ENCODE measurements around the gene VPS26C. TPM values are rescaled to one million over a fixed set of nuclear protein-coding genes. Genes with fewer than 3 reads are reported as not detected.

VPS26C gene
- total and polyA plus RNA-seq, 4 donors: 19.8 to 61.1 (median 42.9) TPM

GRCh38 chr21:37199057-37199924 is 67.8 kb downstream of the VPS26C start:
- H3K4me1 ChIP-seq (ENCODE audit: control insufficient read depth in 5 of 5, insufficient read depth in 5 of 5, low read length in 5 of 5): no peaks in the 10 kb centered on the region
- H3K9me3 ChIP-seq (ENCODE audit: control insufficient read depth in 4 of 4, insufficient read depth in 3 of 4, low read length in 3 of 4): peaks cover 0 to 2% (median 0%) of the 10 kb centered on the region in 4 donors
- no peak for TF ChIP-seq CTCF (IDR thresholded peaks at IDR 0.05; ENCODE audit: control extremely low read depth, extremely low read depth)
- H3K36me3 ChIP-seq (ENCODE audit: control insufficient read depth in 4 of 4, insufficient read depth in 4 of 4, low read length in 4 of 4): peaks cover 14 to 39% (median 34%) of the 10 kb centered on the region in 4 donors
- no peak for ATAC-seq (ENCODE audit: insufficient read depth, low FRiP score)
- 85 to 86% methylated on average over 11 of the region's 11 CpGs for WGBS, 2 donors
- no peak overlapping the region for H3K9ac ChIP-seq (ENCODE audit: insufficient read depth in 1 of 2, low read length in 2 of 2)
- no peak overlapping the region for H3K27ac ChIP-seq (ENCODE audit: low read depth in 1 of 2, low read length in 1 of 2)
- no peak for DNase-seq
- no peaks in the 10 kb centered on the region for H3K27me3 ChIP-seq (ENCODE audit: control insufficient read depth in 3 of 3, insufficient read depth in 3 of 3, low read length in 2 of 3)
- no peak overlapping the region for H3K4me3 ChIP-seq

- no peak overlapping the region for H3K27ac ChIP-seq (ENCODE audit: low read depth in 1 of 2, low read length in 1 of 2)
- no peaks in the 10 kb centered on the region for H3K4me1 ChIP-seq (ENCODE audit: control insufficient read depth in 5 of 5, insufficient read depth in 5 of 5, low read length in 5 of 5)
- WGBS, 2 donors: 57 to 84% methylated on average over 4 of the region's 4 CpGs
- no peak for TF ChIP-seq CTCF (IDR thresholded peaks at IDR 0.05; ENCODE audit: control extremely low read depth, extremely low read depth)
- ATAC-seq (ENCODE audit: insufficient read depth, low FRiP score): no peak
- H3K9me3 ChIP-seq (ENCODE audit: control insufficient read depth in 4 of 4, insufficient read depth in 3 of 4, low read length in 3 of 4): peaks cover 0 to 2% (median 0%) of the 10 kb centered on the region in 4 donors
- DNase-seq: no peak
- H3K27me3 ChIP-seq (ENCODE audit: control insufficient read depth in 3 of 3, insufficient read depth in 3 of 3, low read length in 2 of 3): no peaks in the 10 kb centered on the region
- no peak overlapping the region for H3K4me3 ChIP-seq
- peaks cover 12 to 42% (median 36%) of the 10 kb centered on the region in 4 donors for H3K36me3 ChIP-seq (ENCODE audit: control insufficient read depth in 4 of 4, insufficient read depth in 4 of 4, low read length in 4 of 4)
- no peak overlapping the region for H3K9ac ChIP-seq (ENCODE audit: insufficient read depth in 1 of 2, low read length in 2 of 2)
Measured at GRCh38 chr21:37197746-37198145, 69.4 kb downstream of the VPS26C start.

GRCh38 chr21:37196847-37197246 is 70.3 kb downstream of the VPS26C start:
- H3K27ac ChIP-seq (ENCODE audit: low read depth in 1 of 2, low read length in 1 of 2): no peak overlapping the region

More at GRCh38 chr21:37196847-37197246, 70.3 kb downstream of the VPS26C start:
- WGBS, 2 donors: 95 to 96% methylated on average over 8 of the region's 8 CpGs
- no peak overlapping the region for H3K4me3 ChIP-seq
- no peak for ATAC-seq (ENCODE audit: insufficient read depth, low FRiP score)
- peaks cover 0 to 2% (median 0%) of the 10 kb centered on the region in 4 donors for H3K9me3 ChIP-seq (ENCODE audit: control insufficient read depth in 4 of 4, insufficient read depth in 3 of 4, low read length in 3 of 4)
- no peaks in the 10 kb centered on the region for H3K27me3 ChIP-seq (ENCODE audit: control insufficient read depth in 3 of 3, insufficient read depth in 3 of 3, low read length in 2 of 3)
- H3K4me1 ChIP-seq (ENCODE audit: control insufficient read depth in 5 of 5, insufficient read depth in 5 of 5, low read length in 5 of 5): no peaks in the 10 kb centered on the region
- TF ChIP-seq CTCF (IDR thresholded peaks at IDR 0.05; ENCODE audit: control extremely low read depth, extremely low read depth): no peak
- DNase-seq: no peak
- peaks cover 8 to 38% (median 32%) of the 10 kb centered on the region in 4 donors for H3K36me3 ChIP-seq (ENCODE audit: control insufficient read depth in 4 of 4, insufficient read depth in 4 of 4, low read length in 4 of 4)
- no peak overlapping the region for H3K9ac ChIP-seq (ENCODE audit: insufficient read depth in 1 of 2, low read length in 2 of 2)
